Transverse colon (tissue), 4 donors: Measurements from ENCODE around the gene LSAMP. TPM values are rescaled to one million over a fixed set of nuclear protein-coding genes. Genes with fewer than 3 reads are reported as not detected.

Experiments
- DNase-seq: peaks from one replicate; pipeline ENCODE4 v3.0.0-alpha.2; 2019
- H3K27ac ChIP-seq, 4 donors: fragments of 200-600 bp; sonication (generic); 2 replicates each; pipeline ENCODE4 v1.5.1; 2016 to 2018; ENCODE audit warnings: inconsistent platforms in 4 of 4
- H3K27me3 ChIP-seq: fragments of 200-600 bp; sonication (generic); 2 replicates; pipeline ENCODE4 v1.5.1; 2017; ENCODE audit warnings: inconsistent platforms
- H3K36me3 ChIP-seq, 4 donors: fragments of 200-600 bp; sonication (generic); 2 replicates each; pipeline ENCODE4 v1.5.1; 2017 to 2019; ENCODE audit warnings: inconsistent platforms in 4 of 4
- H3K4me1 ChIP-seq, 4 donors: fragments of 200-600 bp; sonication (generic); 2 replicates each; pipeline ENCODE4 v1.5.1; 2017 to 2020; ENCODE audit warnings: inconsistent platforms in 4 of 4
- H3K4me3 ChIP-seq, 4 donors: fragments of 200-600 bp; sonication (generic); 1 replicate in 1 of 4; 2 replicates in 3 of 4; pipeline versions ENCODE4 v1.5.1 to v1.6.1; 2017 to 2019; ENCODE audit warnings: inconsistent platforms in 4 of 4
- H3K9me3 ChIP-seq, 2 donors: fragments of 200-600 bp; sonication (generic); 2 replicates each; pipeline ENCODE4 v1.5.1; 2017 to 2019; ENCODE audit warnings: inconsistent platforms in 2 of 2
- EP300 ChIP-seq: sonication (generic); formaldehyde crosslinking; IDR thresholded peaks from one replicate; pipeline ENCODE4 v1.6.1; 2017; ENCODE audit warnings: antibody characterized with exemption, low read depth
- POLR2A ChIP-seq: fragments of 450-650 bp; IDR thresholded peaks from one replicate; pipeline ENCODE4 v1.6.1; 2016; ENCODE audit warnings: antibody characterized with exemption, mild to moderate bottlenecking, moderate library complexity
- POLR2AphosphoS5 ChIP-seq, 3 donors: sonication (generic); formaldehyde crosslinking; IDR thresholded peaks; one replicate each; pipeline ENCODE4 v1.6.1; 2016; ENCODE audit warnings: antibody characterized with exemption in 3 of 3
- whole genome bisulfite sequencing, 2 donors: methylation state at CpG; one replicate each; pipeline ENCODE4 v1.1.5; 2018; ENCODE audit warnings: low coverage in 1 of 2; 5-methylcytosine and 5-hydroxymethylcytosine counted together
- in situ Hi-C, 4 donors: fragments of 200-750 bp; cut with MboI; loops; one replicate each; pipeline versions ENCODE4 v1.15.0 to v1.15.1; 2017; ENCODE audit warnings: low sequenced_read_pairs in 3 of 4, low pct_ligation_motif_present in 1 of 4, low pct_unique_long_range_greater_than_20kb in 1 of 4
- intact Hi-C: fragments of 100-400 bp; cut with DNase I; formaldehyde crosslinking; loops from one replicate; pipeline ENCODE4 v1.15.1; 2023; ENCODE audit warnings: low total_unique reads
- total RNA-seq, 4 donors: library from RNA; depleted of rRNA; stranded (reverse); fragments of >200 nt; gene quantifications; one replicate each; pipeline ENCODE4 v1.1.0, GENCODE V29; 2016
- TF ChIP-seq, protein P1 (sequence below), 5 experiments: fragments of 200-600 bp in 3 of 5; fragments of 450-650 bp in 2 of 5; sonication (generic) in 3 of 5; IDR thresholded peaks; 1 replicate in 2 of 5; 2 replicates in 3 of 5; pipeline ENCODE4 v1.5.1; 2016 to 2017; ENCODE audit warnings: antibody characterized with exemption in 5 of 5, inconsistent platforms in 3 of 5, mild to moderate bottlenecking in 2 of 5, moderate library complexity in 1 of 5

Gene LSAMP
- total RNA-seq, 4 donors from 2014 or later: 3.4 to 8.2 (median 5.4) TPM

DNA sequence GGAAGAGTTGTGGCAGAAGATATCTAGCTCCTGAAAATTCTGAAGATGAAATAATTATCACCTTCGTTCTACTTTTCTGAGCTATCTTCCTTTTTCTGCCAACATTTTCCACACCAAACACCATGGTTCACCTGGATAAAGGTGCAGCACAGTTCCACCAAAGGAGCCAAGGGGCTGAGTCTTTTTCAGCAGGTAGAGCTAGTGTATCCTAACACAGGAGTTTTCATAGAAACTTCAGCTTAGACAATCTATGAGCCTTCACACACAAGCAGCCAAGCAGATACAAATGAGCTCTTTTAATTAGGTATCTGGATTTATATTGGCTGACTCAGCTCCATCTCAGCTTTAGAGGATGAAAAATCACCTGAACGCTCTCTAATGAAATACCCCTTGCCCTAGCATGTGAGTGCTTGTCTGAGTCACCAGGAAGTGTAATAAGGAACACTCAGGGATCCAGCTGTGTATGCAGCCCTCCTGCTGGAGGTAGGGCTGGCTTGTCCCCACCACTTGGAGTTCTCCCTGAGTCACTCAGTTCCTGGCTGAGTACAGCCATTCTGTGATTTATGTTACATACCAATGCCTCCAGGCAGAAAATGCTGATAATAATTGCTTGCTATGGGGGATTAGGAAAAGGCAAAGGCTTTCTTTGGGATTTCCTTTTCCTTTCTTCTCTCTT, 385.7 kb downstream of the LSAMP start:
- Histone ChIP-seq H3K36me3 (no peaks in the 10 kb centered on the region), H3K27me3 (no peaks in the 10 kb centered on the region), H3K4me1 (no peaks in the 10 kb centered on the region), H3K9me3 (no peaks in the 10 kb centered on the region), H3K4me3 (no peak overlapping the region), H3K27ac (no peak overlapping the region)
- DNase-seq: no peak
- intact Hi-C loops: no loop called here
- in situ Hi-C loops: no loop called here
- TF ChIP-seq, protein P1, sequence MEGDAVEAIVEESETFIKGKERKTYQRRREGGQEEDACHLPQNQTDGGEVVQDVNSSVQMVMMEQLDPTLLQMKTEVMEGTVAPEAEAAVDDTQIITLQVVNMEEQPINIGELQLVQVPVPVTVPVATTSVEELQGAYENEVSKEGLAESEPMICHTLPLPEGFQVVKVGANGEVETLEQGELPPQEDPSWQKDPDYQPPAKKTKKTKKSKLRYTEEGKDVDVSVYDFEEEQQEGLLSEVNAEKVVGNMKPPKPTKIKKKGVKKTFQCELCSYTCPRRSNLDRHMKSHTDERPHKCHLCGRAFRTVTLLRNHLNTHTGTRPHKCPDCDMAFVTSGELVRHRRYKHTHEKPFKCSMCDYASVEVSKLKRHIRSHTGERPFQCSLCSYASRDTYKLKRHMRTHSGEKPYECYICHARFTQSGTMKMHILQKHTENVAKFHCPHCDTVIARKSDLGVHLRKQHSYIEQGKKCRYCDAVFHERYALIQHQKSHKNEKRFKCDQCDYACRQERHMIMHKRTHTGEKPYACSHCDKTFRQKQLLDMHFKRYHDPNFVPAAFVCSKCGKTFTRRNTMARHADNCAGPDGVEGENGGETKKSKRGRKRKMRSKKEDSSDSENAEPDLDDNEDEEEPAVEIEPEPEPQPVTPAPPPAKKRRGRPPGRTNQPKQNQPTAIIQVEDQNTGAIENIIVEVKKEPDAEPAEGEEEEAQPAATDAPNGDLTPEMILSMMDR (IDR thresholded peaks at IDR 0.05): no peak
- TF ChIP-seq POLR2A (no peak), POLR2AphosphoS5 (IDR thresholded peaks at IDR 0.05) (no peak), EP300 (no peak)
- WGBS, 2 donors: 50 to 68% methylated on average over 1 to 2 of the region's 2 CpGs

DNA sequence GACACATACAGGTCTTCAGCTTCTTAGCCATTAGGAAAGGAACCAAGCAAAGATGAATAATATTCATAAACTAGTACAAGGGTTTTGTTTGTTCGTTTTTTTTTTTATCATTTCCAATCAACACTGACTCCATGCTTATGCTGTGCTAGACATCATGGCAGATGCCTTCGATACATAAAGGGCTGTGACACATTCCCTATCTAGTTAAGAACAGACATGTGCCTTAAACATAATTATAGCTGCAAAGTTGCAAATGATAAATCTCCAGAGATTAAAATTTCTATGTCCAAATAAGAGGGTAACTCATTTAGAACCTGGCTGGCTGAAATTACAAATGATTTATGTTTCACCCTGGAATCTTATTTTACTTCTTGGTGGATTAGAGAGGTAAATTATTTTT, 386.4 kb downstream of the LSAMP start:
- no peaks in the 10 kb centered on the region for H3K27me3 ChIP-seq
- H3K27ac ChIP-seq: no peak overlapping the region
- intact Hi-C loops: no loop called here
- TF ChIP-seq, protein P1 (IDR thresholded peaks at IDR 0.05): no peak
- TF ChIP-seq EP300 (no peak), POLR2A (no peak), POLR2AphosphoS5 (IDR thresholded peaks at IDR 0.05) (no peak)
- in situ Hi-C loops: no loop called here
- DNase-seq: no peak
- WGBS, 2 donors: 72 to 84% methylated on average over 2 of the region's 2 CpGs
- H3K9me3 ChIP-seq: no peaks in the 10 kb centered on the region
- no peak overlapping the region for H3K4me3 ChIP-seq
- no peaks in the 10 kb centered on the region for H3K4me1 ChIP-seq
- no peaks in the 10 kb centered on the region for H3K36me3 ChIP-seq

DNA sequence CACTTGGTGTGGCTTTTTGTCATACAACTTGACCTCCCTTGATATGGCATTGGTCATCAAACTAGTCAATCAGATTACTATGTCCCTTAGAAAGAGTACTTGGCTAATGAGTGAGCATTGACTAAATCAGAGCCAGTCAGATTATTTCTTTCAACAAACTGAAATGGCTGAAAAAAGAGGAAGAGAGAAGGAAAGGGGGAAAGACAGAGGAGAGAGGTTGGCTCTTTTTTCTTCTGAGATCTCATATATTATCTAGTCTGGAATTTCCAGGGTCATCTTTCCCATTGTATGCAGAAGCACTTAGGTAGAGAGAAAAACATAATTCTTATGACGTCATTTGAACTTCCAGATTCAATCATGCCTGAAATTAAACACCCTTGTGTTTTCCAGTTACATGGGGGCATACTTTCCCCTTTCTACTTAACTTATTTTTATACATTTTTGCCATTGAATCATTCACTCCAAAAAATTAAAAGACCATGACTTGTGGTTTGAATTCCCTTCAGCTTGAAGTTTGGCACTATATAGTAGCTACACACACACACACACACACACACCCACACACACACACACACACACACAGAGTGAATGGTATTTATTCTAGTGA, 387.8 kb downstream of the LSAMP start:
- no peak for DNase-seq
- WGBS, 2 donors: 74 to 100% methylated on average over 1 of the region's 1 CpG
- Histone ChIP-seq H3K9me3 (no peaks in the 10 kb centered on the region), H3K36me3 (no peaks in the 10 kb centered on the region), H3K27ac (no peak overlapping the region), H3K4me3 (no peak overlapping the region), H3K27me3 (no peaks in the 10 kb centered on the region), H3K4me1 (no peaks in the 10 kb centered on the region)
- TF ChIP-seq, protein P1 (IDR thresholded peaks at IDR 0.05): no peak
- TF ChIP-seq POLR2A: no peak
- TF ChIP-seq EP300: no peak
- no peak for TF ChIP-seq POLR2AphosphoS5 (IDR thresholded peaks at IDR 0.05)
- intact Hi-C loops (no loop called here), in situ Hi-C loops (no loop called here)

DNA sequence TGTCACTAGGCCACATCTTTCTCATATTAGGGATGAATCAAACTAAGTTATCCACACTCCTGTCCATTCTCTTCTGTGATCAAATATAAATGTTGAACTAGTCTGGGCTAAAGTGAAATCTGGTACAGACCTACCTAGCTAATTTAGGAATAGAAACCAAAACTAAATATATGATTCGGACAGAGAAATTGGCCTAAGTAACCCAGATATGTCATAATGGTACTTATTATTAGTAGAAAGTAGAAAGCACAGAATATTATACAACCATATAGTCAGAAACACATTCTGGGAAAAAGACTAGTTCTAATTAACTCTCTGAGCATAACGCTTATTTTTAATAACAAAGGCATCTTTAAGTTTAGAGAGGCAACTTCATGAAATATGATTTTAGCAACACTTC, 389.0 kb downstream of the LSAMP start:
- Histone ChIP-seq H3K4me1 (no peaks in the 10 kb centered on the region), H3K27ac (no peak overlapping the region), H3K9me3 (no peaks in the 10 kb centered on the region), H3K36me3 (no peaks in the 10 kb centered on the region), H3K4me3 (no peak overlapping the region), H3K27me3 (no peaks in the 10 kb centered on the region)
- 67 to 74% methylated on average over 2 of the region's 2 CpGs for WGBS, 2 donors
- intact Hi-C loops (no loop called here), in situ Hi-C loops (no loop called here)
- DNase-seq: no peak
- no peak for TF ChIP-seq POLR2A
- TF ChIP-seq, protein P1 (IDR thresholded peaks at IDR 0.05): no peak
- no peak for TF ChIP-seq POLR2AphosphoS5 (IDR thresholded peaks at IDR 0.05)
- no peak for TF ChIP-seq EP300
